Measurements from ENCODE around the gene IGFL4.

Gene IGFL4

GRCh38 chr19:46040952-46041500 is at the start of gene IGFL4:
Gene IGFL4, minus strand, starts transcription at chr19:46041002. Its CDS starts 40 bp downstream, at chr19:46040962.
- no peak for DNase-seq

- DNase-seq = no peak
These were observed 49.6 kb upstream of the IGFL4 start for GRCh38 chr19:46090444-46090843.

- no peak for DNase-seq
These were observed 48.6 kb upstream of the IGFL4 start for GRCh38 chr19:46089432-46089831.

- no peak for DNase-seq
These were observed 47.3 kb upstream of the IGFL4 start for GRCh38 chr19:46088101-46088500.

GRCh38 chr19:46085888-46086287 is 45.1 kb upstream of the IGFL4 start:
- DNase-seq = no peak

GRCh38 chr19:46082728-46083050 is 41.9 kb upstream of the IGFL4 start:
- DNase-seq = no peak

GRCh38 chr19:46081928-46082727 is 41.3 kb upstream of the IGFL4 start:
- peak in 1 of 2 donors; percentile 34 for DNase-seq

- DNase-seq = no peak
These were observed 39.8 kb upstream of the IGFL4 start for GRCh38 chr19:46080561-46080960.

- no peak for DNase-seq
These were observed 38.8 kb upstream of the IGFL4 start for GRCh38 chr19:46079576-46079975.

- DNase-seq = peak in 1 of 2 donors; percentile 6
These were observed 38.0 kb upstream of the IGFL4 start for GRCh38 chr19:46078573-46079332.

- DNase-seq = no peak
These were observed 37.0 kb upstream of the IGFL4 start for GRCh38 chr19:46077815-46078167.

GRCh38 chr19:46076951-46077814 is 36.4 kb upstream of the IGFL4 start:
- DNase-seq = peak in 1 of 2 donors; percentile 21

GRCh38 chr19:46076031-46076880 is 35.5 kb upstream of the IGFL4 start:
- DNase-seq = no peak

GRCh38 chr19:46073268-46073922 is 32.6 kb upstream of the IGFL4 start:
- no peak for DNase-seq

- DNase-seq = no peak
These were observed 29.1 kb upstream of the IGFL4 start for GRCh38 chr19:46069806-46070341.

- DNase-seq = no peak
These were observed 27.8 kb upstream of the IGFL4 start for GRCh38 chr19:46068345-46069258.

GRCh38 chr19:46067691-46068090 is 26.9 kb upstream of the IGFL4 start:
- DNase-seq = no peak

- no peak for DNase-seq
These were observed 25.7 kb upstream of the IGFL4 start for GRCh38 chr19:46066471-46066870.

GRCh38 chr19:46065486-46066071 is 24.8 kb upstream of the IGFL4 start:
- DNase-seq = no peak

- DNase-seq = no peak
These were observed 22.4 kb upstream of the IGFL4 start for GRCh38 chr19:46063201-46063600.

Data from CD4-positive, alpha-beta T cell treated with Interferon alpha-2 for 1 hour (primary cell).